SKM-1 (cell line): ENCODE measurements around the gene STK39.
"Not testable (repeated sequence)": the region's sequence is repeated elsewhere in the genome, so short reads cannot be mapped to it uniquely, and the experiment has no call there.

Experiments used
- DNase-seq: peaks from one replicate; lab custom pipeline; 2025; ENCODE audit not compliant: unreplicated experiment; lab: John Stamatoyannopoulos, UW

The STK39 gene

DNA sequence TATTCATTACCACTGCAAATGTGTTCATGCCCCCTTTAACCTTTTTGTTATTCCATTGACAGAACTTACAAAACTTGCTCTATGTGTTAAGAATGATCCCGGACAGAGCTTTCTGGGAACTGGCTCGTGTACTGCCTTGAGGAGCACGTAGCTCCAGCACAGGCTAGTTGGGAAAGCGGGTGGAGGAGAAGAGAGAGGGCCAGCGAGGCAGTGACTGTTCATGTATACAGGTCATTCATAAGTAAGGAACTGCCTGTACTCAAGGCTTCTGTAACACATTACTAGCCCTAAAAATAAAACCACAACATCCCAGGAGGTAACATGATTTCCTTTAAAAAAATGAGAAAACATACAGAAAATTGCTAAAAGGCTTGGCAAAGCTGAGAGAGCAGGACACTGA lies 109.0 kb downstream of the STK39 start:
- no peak for DNase-seq

DNA sequence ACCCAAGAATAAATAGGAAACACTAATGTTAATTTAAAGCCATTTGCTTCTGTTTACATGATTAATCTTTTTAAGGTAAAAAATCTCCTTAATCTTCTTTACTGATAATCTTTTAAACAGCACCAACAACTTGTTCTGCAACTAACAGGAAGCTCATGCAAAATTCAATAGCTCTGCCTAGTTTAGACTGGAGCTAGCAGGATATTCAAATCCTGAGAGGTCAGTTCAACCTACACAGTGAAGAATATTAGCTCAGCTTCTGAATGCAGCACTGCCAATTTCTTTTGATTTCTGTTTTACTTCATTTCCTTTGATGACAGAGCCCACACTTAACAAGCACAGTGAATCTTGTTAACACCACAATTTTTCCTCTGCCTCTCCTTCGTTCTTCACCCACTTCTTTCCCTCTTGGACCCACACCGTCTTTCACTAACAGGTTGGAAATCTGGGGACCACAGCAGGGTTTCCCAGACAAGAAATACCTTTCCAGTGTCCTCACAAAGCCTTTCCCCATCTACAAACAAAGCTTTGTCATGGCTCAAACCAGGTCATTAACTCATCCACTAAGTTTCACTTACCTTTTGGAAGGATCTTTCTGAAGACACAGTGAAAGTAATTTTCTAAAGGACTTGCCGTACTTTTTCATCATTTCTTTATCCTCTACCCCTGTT lies 109.8 kb downstream of the STK39 start:
- DNase-seq = no peak

DNA sequence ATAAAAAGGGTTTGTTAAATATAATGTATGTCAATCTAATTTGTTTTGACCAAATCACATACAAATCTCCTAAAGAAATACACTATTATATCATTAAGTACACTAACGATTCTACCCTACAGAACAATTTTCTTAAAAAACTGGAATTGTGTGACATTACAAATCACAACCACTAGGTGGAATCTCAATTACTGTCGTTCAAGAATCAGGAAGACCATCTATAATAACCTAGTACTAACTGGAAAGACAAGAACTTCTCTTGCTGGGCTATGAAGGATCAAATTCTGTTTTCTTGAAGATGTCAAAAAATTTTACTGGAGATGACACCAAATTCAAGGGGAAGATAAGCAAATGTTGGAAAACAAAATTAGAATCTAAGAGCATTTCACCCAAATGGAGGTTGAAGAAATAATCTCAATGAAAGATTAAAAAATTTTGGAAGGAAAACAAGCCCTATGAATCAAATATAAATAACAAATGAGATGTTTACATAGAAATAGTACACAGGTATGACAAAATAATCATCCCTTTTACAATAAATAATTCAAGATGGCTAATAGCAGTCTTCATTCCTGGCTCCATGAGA lies 110.9 kb downstream of the STK39 start:
- DNase-seq = peak; percentile 6

DNA sequence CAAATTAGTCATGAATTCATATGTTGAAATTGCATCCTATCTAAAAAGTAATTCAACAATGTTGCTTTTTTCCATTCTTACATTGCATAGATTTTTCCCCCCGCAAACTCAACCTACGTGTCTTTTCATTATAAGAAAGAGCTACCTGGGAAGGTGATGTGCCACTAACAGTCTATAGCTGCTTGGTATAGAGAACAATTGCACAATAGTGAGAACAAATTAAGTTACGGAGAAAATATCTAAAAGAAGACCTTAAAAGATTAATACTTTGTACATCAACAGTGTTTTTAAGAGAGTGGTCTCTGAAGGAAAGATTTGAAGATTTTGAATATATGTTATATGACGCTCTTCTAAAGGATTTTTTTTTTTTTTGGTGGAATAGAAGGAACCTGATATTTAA lies 111.8 kb downstream of the STK39 start:
- DNase-seq = no peak

DNA sequence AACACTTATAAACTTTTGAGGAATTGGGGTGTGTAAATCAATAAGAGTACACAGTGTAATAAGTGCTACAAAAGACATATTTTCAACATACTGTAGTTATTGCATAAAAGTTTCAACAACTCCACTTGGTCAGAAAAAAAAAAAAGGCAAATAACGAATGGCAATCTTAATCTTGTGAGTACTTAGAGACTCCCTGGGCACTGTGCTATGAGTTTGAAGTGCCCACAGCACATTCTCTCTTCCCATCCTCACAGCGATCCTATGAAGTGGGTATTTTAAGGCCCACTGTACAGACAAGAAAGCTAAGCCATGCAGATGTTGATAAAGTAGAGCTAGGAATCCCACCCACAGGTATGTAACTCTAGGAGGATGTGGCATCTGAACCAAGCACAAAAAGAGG lies 112.3 kb downstream of the STK39 start:
- no peak for DNase-seq

DNA sequence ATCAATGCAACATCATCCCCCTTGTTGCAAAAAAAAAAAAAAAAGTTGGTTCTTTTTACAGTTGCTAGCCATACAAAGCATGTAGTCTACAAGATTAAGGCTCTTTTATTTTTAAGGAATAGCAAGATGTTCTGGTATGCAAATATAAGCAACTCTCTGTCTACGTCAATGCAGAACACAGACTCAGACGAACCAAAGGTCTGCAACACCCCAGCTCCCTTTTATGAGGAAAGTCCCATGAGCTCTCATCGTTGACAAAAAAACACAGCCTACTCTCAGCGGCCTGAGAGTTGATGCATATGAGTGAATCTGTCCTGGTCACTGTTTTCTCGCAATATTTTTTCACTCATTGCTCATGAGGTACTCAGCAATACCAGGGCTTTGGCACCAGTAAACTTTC lies 112.9 kb downstream of the STK39 start:
- DNase-seq = no peak

DNA sequence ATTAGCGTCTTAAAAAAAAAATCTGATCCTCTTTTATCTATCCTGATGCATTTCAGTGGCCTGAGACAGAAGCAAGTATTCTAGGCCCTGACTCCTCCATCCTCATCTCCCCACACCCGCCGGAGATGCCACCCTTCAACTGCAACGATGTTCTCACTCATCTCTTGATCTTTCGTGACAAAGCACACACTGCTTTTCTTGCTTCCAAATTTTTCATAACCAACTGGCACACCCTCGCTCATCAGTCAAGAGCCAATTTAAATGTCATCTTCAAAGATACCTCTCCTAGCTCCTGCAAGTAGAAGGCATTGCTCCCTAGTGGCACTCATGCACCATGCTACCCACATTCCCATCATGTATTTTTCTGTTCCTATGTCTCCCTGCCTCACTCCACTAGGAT lies 115.0 kb downstream of the STK39 start:
- DNase-seq = no peak

DNA sequence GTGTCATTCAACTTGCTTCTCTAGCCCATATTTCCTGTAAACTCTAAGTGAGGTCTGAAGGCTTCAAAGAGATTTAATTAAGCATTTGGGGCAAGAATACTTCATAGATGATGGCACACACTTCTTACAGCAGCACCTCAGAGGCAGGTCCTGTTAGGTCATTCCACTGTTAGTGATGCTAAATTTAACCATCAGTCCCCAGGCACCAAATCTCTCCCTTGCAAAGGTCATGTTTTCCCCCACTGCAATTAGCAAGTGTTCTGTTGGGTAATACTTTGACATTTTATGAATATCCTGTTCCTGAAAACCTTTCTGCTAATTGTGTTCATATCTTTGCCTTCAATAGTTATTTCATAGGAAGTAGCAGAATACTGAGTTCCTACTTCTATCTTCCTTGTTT lies 117.0 kb downstream of the STK39 start:
- DNase-seq = no peak

DNA sequence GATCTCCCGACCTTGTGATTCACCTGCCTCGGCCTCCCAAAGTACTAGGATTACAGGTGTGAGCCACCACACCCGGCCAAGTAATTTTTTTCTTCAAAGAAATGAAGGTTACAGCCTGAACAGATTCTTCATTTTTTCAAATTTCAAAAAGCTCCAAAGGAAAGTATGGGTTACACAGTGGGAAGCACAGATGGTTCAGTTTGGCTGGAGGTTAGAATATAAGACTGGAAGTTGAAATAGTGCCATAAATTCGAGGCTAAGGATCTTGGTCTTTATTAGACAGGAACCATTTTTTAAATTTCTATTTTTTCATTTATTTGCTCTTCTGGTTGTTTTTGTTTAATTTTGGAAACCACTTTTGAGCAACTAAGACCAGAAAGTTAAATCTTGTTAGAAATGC lies 120.0 kb downstream of the STK39 start:
- no peak for DNase-seq

DNA sequence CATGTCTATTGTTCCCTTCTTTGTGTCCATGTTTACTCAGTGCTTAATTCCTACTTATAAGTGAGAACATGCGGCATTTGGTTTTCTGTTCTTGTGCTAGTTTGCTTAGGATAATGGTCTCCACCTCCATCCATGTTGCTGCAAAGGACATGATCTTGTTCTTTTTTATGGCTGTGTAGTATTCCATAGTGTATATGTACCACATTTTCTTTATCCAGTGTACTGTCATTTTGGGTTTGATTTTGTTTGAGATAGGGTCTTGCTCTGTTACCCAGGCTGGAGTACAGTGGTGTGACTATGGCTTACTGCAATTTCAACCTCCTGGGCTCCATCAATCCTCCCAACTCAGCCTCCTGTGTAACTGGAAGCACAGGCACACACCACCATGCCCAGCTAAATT lies 125.2 kb downstream of the STK39 start:
- DNase-seq = not testable (repeated sequence)

DNA sequence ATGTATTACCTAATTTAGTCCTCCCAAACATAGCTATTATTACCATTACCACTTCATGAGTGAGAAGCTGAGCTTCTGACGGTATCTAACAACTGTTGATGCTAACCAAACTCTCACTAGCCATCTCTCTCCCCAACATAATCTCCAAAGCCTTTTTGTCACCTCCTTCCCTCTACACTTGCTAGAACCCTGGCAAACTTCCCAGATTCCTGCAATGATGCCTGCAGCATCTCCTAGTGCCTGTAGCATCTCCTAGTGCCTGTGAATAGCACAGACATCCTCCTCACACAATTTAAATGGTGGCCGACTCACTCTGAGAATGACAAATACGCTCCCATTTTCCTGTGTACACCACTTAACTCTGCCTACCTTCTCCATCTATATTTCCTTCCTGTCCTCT lies 126.7 kb downstream of the STK39 start:
- DNase-seq = no peak

DNA sequence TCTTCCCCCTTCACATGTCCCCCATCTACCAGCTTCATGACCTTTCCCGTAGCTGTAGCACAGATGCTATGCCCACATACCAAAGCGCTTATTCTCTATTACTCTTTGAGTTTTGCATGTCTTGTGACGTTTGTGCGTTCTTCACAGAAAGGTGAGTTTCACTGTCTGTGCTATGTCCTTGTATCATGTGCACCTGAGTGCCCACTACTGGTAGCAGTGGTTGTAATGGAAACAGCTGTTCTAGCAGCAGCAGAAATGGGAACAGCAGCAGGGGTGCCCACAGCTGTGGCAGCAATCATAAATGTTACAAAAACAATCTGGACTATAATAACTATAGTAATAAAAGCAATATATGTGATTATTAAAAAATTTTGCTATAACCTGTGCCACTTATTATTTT lies 127.1 kb downstream of the STK39 start:
- DNase-seq = no peak

DNA sequence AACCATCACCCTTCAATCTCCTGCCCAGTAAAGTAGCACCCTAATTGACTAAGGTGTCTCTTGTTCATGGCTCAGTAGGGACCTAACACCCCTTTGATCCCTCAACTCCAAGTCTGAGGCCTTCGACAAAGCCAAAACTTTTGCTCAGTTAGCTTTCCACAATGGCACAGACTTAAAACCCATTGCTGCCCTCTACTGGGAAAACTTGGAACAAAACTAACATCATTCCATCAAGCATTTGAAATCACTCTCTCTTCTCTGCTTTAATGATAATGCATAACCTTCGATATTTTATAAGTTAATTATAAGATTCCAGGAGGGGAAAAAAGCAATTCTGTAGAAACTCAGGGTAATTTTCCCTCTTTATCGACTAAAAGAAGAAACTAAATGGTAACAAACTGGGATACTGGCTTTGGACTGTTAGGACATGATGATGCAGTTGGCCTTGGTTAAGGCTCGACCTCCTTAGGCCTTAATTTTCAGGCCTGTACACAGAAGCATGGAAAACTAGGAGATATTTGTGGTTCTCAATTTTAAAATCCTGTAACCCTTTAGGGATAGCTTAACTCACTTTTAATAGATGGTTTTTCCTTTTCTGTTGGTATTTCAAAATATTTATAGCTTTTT lies 127.8 kb downstream of the STK39 start:
- peak; percentile 28 for DNase-seq

DNA sequence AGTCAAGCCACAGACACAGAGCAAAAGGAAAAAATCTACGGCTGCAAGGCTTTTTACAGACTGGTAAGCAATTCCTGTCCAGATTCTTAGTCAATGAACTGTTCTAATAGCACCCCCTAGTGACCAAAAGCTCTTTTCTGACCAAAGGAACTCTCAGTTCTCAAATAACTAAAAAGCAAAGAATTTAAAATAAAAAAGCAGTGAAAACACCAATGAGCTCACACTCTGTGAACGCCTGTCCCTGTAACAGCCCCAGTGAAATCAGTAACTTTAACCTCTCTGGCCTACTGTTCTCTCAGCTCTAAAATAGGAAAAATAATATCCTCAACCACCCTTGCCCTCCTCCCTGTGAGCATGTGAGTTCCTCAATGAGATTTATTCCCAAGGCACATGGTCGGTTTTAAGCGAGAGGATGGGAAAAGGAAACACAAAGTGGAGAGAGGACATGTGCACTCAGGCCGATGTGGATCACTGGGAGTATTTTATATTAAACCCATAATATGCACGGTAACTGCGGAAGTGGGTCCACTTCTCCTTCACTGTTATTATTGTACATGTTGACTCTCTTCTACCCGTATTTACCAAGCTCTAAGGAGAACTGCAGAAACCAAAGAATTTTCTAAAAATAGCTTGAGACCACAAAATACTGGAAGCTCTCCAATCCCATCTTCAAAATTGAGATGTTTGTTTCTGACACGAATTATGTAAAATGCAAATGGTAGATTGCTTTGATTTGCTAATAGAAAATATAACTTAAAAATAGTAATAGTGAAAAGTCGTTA lies 128.5 kb downstream of the STK39 start:
- no peak for DNase-seq

DNA sequence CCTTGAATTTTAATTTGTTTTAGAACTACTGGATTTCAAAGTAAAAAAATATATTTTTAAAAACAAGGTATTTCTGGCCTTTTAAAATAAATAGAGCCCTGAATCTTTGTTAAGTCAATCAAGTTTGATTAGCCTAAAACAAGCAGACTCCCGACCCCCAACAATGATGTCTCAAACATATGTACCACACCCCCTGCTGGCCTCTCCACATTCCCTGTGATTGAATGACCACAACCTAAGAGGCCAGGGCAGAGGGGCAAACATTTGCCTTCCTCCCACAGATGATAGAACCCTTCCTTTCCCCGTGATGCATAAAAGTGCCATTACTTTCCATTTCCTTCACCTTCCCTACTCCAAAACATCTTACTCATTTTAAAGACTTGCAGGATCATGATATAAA lies 130.9 kb downstream of the STK39 start:
- DNase-seq = no peak

DNA sequence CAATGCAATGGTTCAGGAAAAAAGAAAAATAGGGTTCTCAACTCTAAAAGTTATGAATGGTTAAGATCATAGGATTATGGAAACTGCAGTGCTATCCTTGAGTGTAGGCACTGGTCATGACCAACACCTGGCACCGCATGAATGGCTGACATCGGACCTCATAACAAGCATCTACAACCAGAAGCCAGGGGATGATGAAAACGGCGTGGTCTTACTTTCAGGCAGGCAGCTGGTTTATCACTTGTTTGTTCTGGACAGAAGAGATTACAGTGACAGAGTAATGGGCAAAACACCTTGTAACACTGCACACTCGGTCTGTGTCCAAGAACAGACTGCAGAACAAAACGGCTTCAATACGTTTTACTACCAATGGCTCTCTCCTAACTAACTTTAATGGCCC lies 132.8 kb downstream of the STK39 start:
- no peak for DNase-seq

DNA sequence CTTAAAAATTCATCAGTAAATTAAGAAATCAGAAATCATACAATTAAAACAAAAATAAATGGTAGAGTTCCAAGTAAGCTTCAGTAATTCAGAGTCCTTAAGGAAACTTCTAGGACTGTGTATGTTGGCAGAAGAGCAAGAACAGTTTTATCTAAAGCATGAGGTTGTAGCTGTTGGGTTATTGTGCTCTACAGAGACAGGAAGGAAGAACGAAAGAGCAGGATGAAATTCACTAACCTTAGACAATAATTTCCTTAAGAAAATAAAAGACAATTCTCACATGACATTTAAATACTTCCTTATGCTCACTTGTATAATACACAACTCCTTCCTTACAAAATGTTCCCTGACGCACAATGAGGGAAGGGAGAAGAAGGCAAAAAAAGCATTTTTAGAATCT lies 133.4 kb downstream of the STK39 start:
- no peak for DNase-seq

DNA sequence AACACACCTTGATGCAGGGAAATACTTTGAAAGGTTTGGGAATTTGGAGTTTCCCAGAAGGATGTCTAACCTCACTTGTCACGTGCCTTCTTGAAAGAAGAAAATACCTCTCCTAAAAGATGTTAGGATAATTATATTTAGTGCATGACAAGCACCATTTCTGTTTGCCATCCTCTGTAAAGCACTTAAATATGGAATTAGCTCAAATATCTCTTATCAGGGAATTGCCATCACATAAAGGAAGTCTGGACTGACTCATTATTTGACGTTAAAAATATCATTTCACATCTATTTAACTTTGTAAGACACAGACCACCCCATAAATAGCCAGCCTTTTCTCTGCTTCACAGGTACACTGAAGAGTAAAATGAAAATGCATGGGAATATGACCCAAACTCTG lies 140.1 kb downstream of the STK39 start:
- DNase-seq = no peak

DNA sequence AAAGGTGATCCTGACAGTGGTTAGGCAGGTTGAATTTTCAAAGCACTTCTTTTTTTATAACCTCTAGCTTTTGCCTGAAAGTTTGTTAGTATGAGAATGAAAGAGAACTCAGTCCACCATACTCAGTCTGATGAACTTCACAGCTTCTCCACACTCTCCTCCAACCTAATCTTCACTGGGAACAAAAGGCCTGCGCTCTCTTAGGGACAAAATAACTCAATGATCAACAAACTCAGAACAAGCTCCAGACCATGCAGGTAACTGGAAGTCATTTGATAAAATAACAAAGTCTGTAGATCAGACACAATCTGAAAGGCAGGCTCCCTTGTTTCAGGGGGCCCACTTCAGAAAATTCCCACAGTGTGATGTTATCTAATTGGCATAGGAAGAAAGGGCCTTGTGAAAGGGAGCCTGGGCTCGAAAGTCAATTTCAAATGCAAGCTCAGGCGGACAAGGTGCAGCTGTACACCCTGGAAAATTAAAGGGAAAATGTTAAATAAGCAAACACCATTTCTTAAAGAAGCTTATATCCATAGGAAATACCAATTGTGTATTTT lies 142.2 kb downstream of the STK39 start:
- DNase-seq = no peak

DNA sequence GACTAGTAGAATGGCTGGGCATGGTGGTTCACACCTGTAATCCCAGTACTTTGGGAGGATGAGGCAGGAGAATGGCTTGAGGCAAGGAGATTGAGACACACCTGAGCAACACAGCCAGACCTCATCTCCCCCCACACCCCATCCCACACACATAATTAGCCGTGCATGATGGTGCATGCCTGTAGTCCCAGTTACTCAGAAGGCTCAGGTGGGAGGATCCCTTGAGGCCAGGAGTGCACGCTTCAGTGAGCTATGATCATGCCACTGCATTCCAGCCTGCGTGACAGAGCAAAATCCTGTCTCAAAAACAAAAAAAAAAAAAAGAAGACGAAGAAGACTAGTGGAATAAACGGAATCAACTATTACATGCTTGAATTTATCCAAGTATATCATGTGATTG lies 150.0 kb downstream of the STK39 start:
- DNase-seq = no peak

DNA sequence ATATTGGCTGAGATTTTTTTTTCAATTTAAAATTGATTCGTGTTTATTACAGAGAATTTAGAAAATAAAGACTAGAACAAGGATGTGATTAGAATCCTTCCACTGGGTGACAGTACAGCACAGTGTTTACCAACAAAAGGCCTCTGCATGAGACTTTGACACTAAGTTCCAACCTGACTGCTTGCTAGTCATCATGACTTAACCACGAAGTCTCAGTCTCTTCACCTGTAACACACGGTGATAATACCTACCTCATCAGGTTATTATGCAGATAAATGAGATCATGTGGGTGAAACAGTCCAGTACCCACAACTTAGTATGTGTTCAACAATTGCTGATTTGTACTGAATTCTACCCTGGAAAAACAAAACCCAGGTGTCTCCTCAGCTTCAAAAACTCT lies 151.2 kb downstream of the STK39 start:
- no peak for DNase-seq

DNA sequence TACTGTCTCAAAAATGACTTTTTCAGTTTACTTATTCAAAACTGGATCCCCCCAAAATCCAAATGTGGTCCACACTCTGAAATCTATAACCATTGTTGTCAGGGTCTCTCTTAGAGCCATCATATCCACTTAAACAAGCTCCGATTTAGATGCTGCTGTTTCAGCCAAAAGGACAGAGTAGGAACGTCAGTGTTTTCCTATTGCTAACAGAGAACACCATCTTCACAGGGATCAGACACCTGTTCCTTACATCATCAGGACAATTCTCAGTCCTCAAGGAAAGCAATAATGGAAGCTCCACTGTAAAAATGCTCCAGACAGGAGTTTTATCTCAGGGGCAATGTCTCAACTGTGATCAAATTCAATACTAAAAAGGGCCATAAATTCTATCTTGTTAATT lies 155.4 kb downstream of the STK39 start:
- no peak for DNase-seq
